Transverse colon (tissue), 4 donors: Measurements from ENCODE around the gene WSB2. TPM values are rescaled to one million over a fixed set of nuclear protein-coding genes. Genes with fewer than 3 reads are reported as not detected.

Experiments
- DNase-seq: peaks from one replicate; pipeline ENCODE4 v3.0.0-alpha.2; 2019
- H3K27ac ChIP-seq, 4 donors: fragments of 200-600 bp; sonication (generic); 2 replicates each; pipeline ENCODE4 v1.5.1; 2016 to 2018; ENCODE audit warnings: inconsistent platforms in 4 of 4
- H3K27me3 ChIP-seq: fragments of 200-600 bp; sonication (generic); 2 replicates; pipeline ENCODE4 v1.5.1; 2017; ENCODE audit warnings: inconsistent platforms
- H3K36me3 ChIP-seq, 4 donors: fragments of 200-600 bp; sonication (generic); 2 replicates each; pipeline ENCODE4 v1.5.1; 2017 to 2019; ENCODE audit warnings: inconsistent platforms in 4 of 4
- H3K4me1 ChIP-seq, 4 donors: fragments of 200-600 bp; sonication (generic); 2 replicates each; pipeline ENCODE4 v1.5.1; 2017 to 2020; ENCODE audit warnings: inconsistent platforms in 4 of 4
- H3K4me3 ChIP-seq, 4 donors: fragments of 200-600 bp; sonication (generic); 1 replicate in 1 of 4; 2 replicates in 3 of 4; pipeline versions ENCODE4 v1.5.1 to v1.6.1; 2017 to 2019; ENCODE audit warnings: inconsistent platforms in 4 of 4
- H3K9me3 ChIP-seq, 2 donors: fragments of 200-600 bp; sonication (generic); 2 replicates each; pipeline ENCODE4 v1.5.1; 2017 to 2019; ENCODE audit warnings: inconsistent platforms in 2 of 2
- EP300 ChIP-seq: sonication (generic); formaldehyde crosslinking; IDR thresholded peaks from one replicate; pipeline ENCODE4 v1.6.1; 2017; ENCODE audit warnings: antibody characterized with exemption, low read depth
- POLR2A ChIP-seq: fragments of 450-650 bp; IDR thresholded peaks from one replicate; pipeline ENCODE4 v1.6.1; 2016; ENCODE audit warnings: antibody characterized with exemption, mild to moderate bottlenecking, moderate library complexity
- POLR2AphosphoS5 ChIP-seq, 3 donors: sonication (generic); formaldehyde crosslinking; IDR thresholded peaks; one replicate each; pipeline ENCODE4 v1.6.1; 2016; ENCODE audit warnings: antibody characterized with exemption in 3 of 3
- WGBS, 2 donors: methylation state at CpG; one replicate each; pipeline ENCODE4 v1.1.5; 2018; ENCODE audit warnings: low coverage in 1 of 2; 5-methylcytosine and 5-hydroxymethylcytosine counted together
- in situ Hi-C, 4 donors: fragments of 200-750 bp; cut with MboI; loops; one replicate each; pipeline versions ENCODE4 v1.15.0 to v1.15.1; 2017; ENCODE audit warnings: low sequenced_read_pairs in 3 of 4, low pct_ligation_motif_present in 1 of 4, low pct_unique_long_range_greater_than_20kb in 1 of 4
- intact Hi-C: fragments of 100-400 bp; cut with DNase I; formaldehyde crosslinking; loops from one replicate; pipeline ENCODE4 v1.15.1; 2023; ENCODE audit warnings: low total_unique reads
- total RNA-seq, 4 donors: library from RNA; depleted of rRNA; stranded (reverse); fragments of >200 nt; gene quantifications; one replicate each; pipeline ENCODE4 v1.1.0, GENCODE V29; 2016
- TF ChIP-seq, protein P1 (sequence below), 5 experiments: fragments of 200-600 bp in 3 of 5; fragments of 450-650 bp in 2 of 5; sonication (generic) in 3 of 5; IDR thresholded peaks; 1 replicate in 2 of 5; 2 replicates in 3 of 5; pipeline ENCODE4 v1.5.1; 2016 to 2017; ENCODE audit warnings: antibody characterized with exemption in 5 of 5, inconsistent platforms in 3 of 5, mild to moderate bottlenecking in 2 of 5, moderate library complexity in 1 of 5

Gene WSB2
- total RNA-seq, 4 donors from 2014 or later: 110 to 193 (median 130) TPM

DNA sequence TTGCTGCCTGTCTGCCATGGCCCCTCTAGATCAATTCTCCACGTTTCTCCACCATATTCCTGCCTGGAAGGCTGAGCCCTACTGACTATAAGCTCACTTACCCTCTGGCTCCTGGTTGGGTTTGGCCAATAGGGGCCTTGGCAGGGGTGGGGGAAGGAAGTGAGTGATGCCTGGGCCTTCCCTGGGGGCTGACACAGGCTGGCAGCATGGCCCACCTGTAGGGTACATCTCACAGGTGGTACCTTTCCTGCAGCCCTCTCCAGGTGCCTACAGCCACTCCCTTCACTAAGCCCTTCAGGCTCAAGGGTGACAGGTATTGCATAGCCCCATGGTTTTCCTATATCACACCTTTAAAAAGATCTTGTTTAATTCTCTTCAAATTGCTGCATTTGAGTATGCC lies 40.9 kb downstream of the WSB2 start:
- Histone ChIP-seq H3K4me3 (no peak overlapping the region), H3K27me3 (no peaks in the 10 kb centered on the region), H3K9me3 (no peaks in the 10 kb centered on the region), H3K27ac (no peak overlapping the region), H3K4me1 (peaks cover 4 to 18% (median 11%) of the 10 kb centered on the region in 4 donors), H3K36me3 (peaks cover 0 to 24% (median 8%) of the 10 kb centered on the region in 4 donors)
- in situ Hi-C loops (no loop called here), intact Hi-C loops (no loop called here)
- TF ChIP-seq, protein P1, sequence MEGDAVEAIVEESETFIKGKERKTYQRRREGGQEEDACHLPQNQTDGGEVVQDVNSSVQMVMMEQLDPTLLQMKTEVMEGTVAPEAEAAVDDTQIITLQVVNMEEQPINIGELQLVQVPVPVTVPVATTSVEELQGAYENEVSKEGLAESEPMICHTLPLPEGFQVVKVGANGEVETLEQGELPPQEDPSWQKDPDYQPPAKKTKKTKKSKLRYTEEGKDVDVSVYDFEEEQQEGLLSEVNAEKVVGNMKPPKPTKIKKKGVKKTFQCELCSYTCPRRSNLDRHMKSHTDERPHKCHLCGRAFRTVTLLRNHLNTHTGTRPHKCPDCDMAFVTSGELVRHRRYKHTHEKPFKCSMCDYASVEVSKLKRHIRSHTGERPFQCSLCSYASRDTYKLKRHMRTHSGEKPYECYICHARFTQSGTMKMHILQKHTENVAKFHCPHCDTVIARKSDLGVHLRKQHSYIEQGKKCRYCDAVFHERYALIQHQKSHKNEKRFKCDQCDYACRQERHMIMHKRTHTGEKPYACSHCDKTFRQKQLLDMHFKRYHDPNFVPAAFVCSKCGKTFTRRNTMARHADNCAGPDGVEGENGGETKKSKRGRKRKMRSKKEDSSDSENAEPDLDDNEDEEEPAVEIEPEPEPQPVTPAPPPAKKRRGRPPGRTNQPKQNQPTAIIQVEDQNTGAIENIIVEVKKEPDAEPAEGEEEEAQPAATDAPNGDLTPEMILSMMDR (IDR thresholded peaks at IDR 0.05): no peak
- TF ChIP-seq POLR2AphosphoS5 (IDR thresholded peaks at IDR 0.05): no peak
- no peak for TF ChIP-seq EP300
- no peak for TF ChIP-seq POLR2A
- DNase-seq: no peak
- 84% methylated on average over 1 of the region's 1 CpG; no CpG with 5 or more reads in 1 of the 2 donors for WGBS, 2 donors

DNA sequence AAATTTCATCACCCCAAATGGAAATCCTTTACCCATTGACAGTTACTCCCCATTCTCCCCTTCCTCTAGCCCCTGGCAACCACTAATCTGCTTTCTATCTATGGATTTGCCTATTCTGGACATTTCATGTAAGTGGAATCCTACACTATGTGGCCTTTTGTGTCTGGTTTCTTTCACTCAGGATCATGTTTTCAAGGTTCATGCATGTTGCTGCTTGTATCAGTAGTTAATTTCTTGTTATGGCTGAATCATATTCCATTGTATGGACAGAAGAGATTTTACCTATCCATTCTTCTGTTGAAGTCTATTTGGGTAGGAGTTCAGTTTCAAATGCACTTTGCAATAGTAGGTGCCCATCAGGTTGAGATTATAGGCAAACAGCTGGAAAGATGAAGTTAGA lies 43.1 kb downstream of the WSB2 start:
- no peak for DNase-seq
- Histone ChIP-seq H3K9me3 (no peaks in the 10 kb centered on the region), H3K4me3 (no peak overlapping the region), H3K36me3 (peaks cover 0 to 19% (median 6%) of the 10 kb centered on the region in 4 donors), H3K27ac (no peak overlapping the region), H3K27me3 (no peaks in the 10 kb centered on the region), H3K4me1 (peaks cover 4 to 18% (median 11%) of the 10 kb centered on the region in 4 donors)
- in situ Hi-C loops: no loop called here
- TF ChIP-seq EP300: no peak
- no peak for TF ChIP-seq POLR2AphosphoS5 (IDR thresholded peaks at IDR 0.05)
- TF ChIP-seq, protein P1 (IDR thresholded peaks at IDR 0.05): no peak
- TF ChIP-seq POLR2A: no peak
- intact Hi-C loops: no loop called here

DNA sequence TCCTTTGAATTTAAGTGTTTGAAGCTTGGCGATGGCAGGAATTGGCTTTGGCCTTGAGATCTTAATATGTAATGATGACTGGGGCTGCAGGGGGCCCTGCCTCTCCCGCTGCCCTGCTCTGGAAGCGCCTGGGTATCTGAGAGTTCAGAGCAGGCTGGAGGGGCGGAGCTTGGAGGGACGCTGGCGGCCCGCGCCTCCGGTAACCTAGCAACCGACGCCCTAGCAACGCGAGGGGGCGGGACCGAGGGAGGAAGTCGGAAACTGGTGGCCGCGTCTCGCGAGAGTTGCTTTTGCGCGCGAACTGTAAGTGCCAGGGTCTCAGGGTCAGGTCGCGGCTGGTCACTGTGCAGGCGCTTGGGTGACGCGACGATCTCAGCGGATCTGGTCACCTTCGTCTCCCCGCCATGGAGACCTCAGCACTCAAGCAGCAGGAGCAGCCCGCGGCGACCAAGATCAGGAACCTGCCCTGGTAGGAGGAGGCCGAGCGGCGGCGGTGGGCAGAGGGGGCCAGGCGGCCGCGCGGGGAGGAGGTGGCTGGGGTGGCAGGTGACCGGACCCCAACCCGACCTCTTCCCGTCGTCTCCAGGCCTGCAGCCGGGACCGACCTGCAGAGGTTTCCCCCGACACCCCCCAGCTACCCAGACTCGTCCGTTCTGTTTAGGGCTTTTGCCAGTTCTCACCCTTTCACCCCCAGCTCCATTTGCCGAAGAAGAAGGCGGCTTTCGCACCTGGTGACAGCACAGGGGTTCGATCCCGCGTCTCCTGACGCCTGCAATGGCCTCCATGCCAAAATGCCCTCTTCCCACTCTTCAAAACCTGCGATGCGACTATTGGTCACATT lies 44.3 kb downstream of the WSB2 start, which contains the start of gene RFC5:
Gene RFC5, plus strand, starts transcription at position 280 of the 841 bp plus-strand sequence. Its CDS starts 125 bp downstream, at position 405.
- in situ Hi-C loops (no loop called here), intact Hi-C loops (no loop called here)
- WGBS, 2 donors: 0% methylated on average over 56 of the region's 61 CpGs; no CpG with 5 or more reads in 1 of the 2 donors
- TF ChIP-seq, protein P1 (IDR thresholded peaks at IDR 0.05): no peak
- TF ChIP-seq POLR2AphosphoS5 (IDR thresholded peaks at IDR 0.05) (peak in 1 of 3 donors; percentile 36), POLR2A (peak; percentile 46)
- Histone ChIP-seq H3K27ac (peak within 1 kb of the TSS; percentile 70 to 82 (median 76)), H3K9me3 (no peaks in the 10 kb centered on the region), H3K4me1 (peaks cover 4 to 18% (median 11%) of the 10 kb centered on the region in 4 donors), H3K27me3 (no peaks in the 10 kb centered on the region), H3K4me3 (peak within 1 kb of the TSS; percentile 73 to 98 (median 85)), H3K36me3 (peaks cover 0 to 10% (median 0%) of the 10 kb centered on the region in 4 donors)
- DNase-seq: peak; percentile 99

DNA sequence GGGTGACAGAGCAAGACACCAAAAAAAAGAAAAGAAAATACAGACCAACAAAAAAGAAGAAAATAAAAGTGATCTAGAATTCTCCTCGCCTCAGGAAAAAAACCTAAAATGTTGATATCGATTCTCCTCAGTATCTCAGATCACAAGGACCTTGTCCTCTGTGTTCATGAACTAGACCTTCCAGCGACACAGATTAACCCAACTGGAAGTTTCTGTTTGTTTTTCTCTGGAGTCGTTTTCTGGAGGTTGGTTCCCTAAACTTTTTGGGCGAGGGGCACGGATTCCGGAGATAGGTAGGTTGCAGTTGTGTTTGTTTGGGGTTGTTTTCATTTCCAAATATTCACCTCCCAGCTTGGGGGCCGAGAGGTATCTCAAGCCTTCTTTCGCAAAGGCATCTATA lies 45.0 kb downstream of the WSB2 start:
- peak overlapping the region in 1 of 4 donors; percentile 82 for H3K27ac ChIP-seq
- TF ChIP-seq POLR2A: no peak
- TF ChIP-seq POLR2AphosphoS5 (IDR thresholded peaks at IDR 0.05): no peak
- TF ChIP-seq, protein P1 (IDR thresholded peaks at IDR 0.05): no peak
- TF ChIP-seq EP300: no peak
- H3K27me3 ChIP-seq: no peaks in the 10 kb centered on the region
- peak overlapping the region in 3 of 4 donors; percentile 73 to 98 (median 76) for H3K4me3 ChIP-seq
- WGBS, 2 donors: 25 to 28% methylated on average over 5 to 9 of the region's 9 CpGs
- H3K4me1 ChIP-seq: peaks cover 4 to 18% (median 11%) of the 10 kb centered on the region in 4 donors
- in situ Hi-C loops: no loop called here
- H3K9me3 ChIP-seq: no peaks in the 10 kb centered on the region
- intact Hi-C loops: no loop called here
- peaks cover 0 to 10% (median 0%) of the 10 kb centered on the region in 4 donors for H3K36me3 ChIP-seq
- DNase-seq: no peak
